ENCODE results near the gene MAMDC2.

Gene MAMDC2

DNA sequence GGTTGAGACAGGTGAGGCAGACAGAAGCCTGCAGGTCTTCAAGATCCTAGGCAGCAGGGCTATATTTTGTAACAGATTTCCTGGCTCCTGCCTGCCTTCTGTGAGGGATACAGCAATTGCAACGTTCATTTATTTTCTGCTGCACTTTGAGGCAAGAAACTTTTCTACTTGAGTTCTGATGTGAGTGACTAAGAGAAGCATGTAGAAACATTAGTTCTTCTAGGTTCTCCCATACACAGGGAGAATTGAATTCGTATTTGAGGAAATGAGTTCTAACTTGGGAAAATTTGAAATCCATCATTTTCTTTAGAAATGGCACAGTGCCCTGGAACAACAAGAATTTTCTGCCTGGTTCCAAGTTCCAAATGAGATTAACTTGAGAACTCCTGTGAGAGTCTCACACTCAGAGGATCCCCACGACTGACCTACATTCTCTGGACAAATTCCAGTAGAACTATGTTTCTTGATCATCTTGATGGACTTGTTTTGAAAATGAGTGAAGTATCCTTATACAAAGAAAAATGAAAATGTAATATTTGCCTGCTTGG lies 15.0 kb downstream of the MAMDC2 start:
- in situ Hi-C loops (cut with HindIII; ENCODE audit: low pct_ligation_motif_present, low pct_unique_long_range_greater_than_20kb, low sequenced_read_pairs), result no loop called here
- no peak for DNase-seq

DNA sequence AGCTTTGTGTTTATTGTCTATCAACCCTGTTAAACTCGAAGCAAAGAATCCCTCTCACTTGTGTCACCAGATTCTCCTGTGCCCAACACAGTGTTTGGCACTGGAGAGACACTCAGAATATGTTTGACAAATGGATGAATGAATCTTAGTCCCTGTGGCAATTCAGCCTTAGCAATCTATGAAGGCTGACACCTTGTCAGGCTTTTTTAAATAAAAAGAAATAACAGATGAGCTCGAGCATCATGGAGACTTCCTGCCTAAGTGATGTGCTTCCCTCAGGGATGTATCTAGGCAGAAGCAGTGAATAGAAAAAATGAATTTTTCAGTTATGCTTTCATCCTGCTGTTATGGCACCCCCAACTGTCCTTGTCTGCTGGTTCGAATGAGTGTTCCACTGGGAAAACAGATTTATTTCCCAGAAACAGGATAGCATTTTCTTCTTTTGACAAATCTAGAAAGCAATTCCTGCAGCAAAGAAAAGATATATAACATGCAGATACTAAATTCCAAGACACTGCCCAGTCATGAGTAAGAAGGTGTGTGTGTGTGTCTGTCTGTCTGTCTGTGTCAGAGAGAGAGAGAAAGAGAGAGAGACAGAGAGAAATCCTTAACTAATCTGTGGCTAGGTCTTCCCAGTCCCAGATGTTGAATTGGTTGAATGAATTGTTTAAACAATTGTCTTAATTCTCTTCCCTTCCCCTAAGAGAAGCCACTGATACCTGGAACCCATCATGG lies 16.7 kb downstream of the MAMDC2 start:
- in situ Hi-C loops (cut with HindIII; ENCODE audit: low pct_ligation_motif_present, low pct_unique_long_range_greater_than_20kb, low sequenced_read_pairs), result no loop called here

DNA sequence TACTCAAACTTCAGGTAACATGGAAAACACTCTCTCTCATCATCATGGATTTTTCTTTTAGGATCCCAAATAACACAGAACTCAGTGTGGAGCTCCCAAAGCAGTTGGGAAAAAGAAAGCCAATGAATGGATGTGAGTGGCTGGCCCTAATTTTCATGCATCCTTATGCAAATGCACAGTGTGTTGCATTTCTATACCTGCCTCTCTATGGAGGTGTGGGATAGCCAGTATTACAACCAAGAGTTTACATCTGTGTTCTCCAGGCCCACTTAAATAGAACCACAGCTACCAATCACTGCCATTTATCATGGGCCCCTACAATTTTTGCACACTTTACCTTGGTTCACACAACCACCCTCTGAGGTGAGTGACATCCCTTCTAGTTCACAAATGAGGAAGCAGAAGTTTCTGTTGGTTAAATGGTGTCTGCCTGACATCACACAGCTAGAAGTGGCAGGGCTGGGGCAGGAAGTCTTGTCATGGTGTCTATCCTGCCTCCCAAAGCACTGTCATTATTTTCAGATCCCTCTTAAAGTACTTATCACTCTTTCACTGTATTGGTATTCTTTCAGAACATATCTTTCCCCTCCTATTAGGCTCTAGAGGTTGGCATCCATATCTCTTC lies 17.3 kb downstream of the MAMDC2 start:
- no peak for DNase-seq
- in situ Hi-C loops (cut with HindIII; ENCODE audit: low pct_ligation_motif_present, low pct_unique_long_range_greater_than_20kb, low sequenced_read_pairs), result no loop called here

More for the DNA sequence above, 16.7 kb downstream of the MAMDC2 start:
- no peak for DNase-seq

DNA sequence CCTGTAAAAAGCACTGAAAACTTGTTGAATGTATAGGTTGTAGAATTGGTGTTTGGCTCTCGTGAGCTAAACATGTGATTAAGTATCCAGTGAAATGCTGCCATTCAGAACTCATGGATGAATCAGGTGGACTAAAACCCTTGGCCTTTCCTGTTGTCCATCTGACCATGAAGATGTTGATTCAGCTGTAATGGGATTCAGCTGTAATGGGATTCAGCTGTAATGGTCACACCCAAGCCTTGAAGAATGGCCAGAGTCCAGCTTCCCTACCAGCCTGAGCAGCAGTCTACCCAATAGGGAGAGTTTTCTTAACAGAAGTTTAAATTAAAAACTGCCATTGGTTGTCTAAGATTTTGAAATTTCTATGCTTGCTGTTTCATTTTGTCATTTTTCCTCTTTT lies 18.1 kb downstream of the MAMDC2 start:
- DNase-seq, result peak; percentile 13
- in situ Hi-C loops (cut with HindIII; ENCODE audit: low pct_ligation_motif_present, low pct_unique_long_range_greater_than_20kb, low sequenced_read_pairs), result no loop called here

DNA sequence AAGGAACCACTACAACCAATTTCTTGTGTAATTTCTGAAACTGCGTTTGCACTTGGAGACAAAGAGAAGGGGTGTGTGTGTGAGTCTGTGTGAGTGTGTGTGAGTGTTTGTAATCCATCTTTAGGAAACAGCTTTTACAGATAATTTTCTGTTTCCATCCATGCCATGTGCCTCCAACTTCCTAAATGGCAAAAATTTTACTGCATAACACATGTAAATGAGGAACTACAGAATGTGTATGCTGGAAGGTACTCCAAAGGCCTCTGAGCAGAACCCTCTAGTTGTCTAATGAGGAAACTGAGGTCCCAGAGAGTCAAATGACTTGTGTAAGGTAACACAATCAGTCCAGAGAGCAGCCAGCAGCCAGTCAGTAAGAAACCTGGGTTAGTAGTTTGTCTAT lies 20.8 kb downstream of the MAMDC2 start:
- no peak for DNase-seq
- in situ Hi-C loops (cut with HindIII; ENCODE audit: low pct_ligation_motif_present, low pct_unique_long_range_greater_than_20kb, low sequenced_read_pairs), result no loop called here

DNA sequence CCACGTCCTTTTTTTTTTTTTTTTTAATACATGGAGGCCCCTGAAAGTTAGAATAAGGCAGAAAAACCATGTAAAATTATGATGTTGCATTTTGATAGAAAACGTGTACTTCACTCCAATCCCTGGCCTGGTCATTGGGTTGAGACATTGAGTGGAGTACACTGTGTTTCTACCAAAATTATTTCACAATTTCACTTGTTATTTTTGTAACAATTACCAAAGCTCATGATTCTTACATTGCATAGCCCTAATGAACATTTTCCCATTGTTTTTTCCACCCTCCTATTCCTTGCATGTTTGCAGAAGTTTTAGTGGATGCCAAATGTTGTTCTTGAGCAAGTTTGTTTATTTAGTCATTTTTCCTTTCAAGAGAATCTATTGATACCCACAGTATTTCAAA lies 21.9 kb downstream of the MAMDC2 start:
- in situ Hi-C loops (cut with HindIII; ENCODE audit: low pct_ligation_motif_present, low pct_unique_long_range_greater_than_20kb, low sequenced_read_pairs), result no loop called here
- no peak for DNase-seq

DNA sequence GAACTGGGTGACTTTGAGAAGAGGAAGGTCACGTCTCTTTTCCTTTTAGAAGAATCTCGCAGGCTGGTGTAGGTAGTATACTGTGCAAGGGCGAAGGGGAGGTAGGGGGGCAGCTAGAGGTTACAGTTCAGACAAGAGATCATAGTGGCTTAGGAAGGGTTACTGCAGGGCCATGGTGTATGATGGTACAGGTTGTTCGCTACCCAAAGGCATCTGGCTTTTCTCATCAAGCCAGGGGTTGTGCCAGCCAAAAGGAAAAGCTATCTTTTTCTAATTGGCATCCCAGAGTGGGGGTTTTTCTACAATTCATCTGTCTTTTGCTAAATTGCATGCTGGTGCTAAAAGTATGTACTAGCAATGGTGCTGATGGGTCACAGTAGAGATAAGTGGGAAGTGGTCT lies 22.8 kb downstream of the MAMDC2 start:
- no peak for DNase-seq
- in situ Hi-C loops (cut with HindIII; ENCODE audit: low pct_ligation_motif_present, low pct_unique_long_range_greater_than_20kb, low sequenced_read_pairs), result no loop called here

DNA sequence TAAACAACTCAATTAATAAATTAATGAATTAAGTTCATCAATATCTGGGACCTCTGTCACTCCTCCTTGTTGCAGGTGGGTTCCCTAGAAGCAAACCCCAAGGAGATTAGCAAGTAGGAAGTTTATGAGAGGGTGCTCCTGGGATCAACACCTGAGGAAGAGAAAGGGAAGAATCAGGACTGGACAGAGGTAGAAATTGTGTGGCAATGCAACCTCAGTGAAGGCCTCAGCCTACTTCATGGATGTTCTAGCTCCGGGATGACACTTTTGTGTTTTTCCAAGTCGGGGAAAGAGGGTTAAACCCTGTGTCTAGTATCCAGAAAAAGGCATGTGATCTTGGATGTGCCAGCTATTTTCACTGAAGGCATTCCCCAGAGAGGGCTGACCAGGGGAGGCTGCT lies 23.2 kb downstream of the MAMDC2 start:
- in situ Hi-C loops (cut with HindIII; ENCODE audit: low pct_ligation_motif_present, low pct_unique_long_range_greater_than_20kb, low sequenced_read_pairs), result no loop called here
- no peak for DNase-seq

DNA sequence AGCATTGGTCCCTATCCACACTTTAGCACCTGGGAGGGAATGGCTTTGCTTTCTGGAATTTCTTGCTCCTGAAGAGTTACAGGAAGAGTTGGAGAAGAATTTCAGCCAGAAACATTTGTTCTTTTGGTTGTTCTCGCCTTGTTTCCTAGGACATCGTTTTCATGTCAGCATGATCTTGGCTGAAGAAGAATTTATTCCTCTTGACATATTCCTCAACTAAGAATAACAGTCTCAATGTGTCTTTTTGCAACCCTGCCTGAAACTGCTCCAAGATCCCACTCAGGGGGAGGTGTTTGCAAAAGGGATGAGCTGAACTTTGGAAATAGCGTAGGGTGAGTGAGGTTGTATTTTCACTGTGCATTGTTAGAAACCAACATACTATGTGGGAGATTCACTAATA lies 26.1 kb downstream of the MAMDC2 start:
- no peak for DNase-seq
- in situ Hi-C loops (cut with HindIII; ENCODE audit: low pct_ligation_motif_present, low pct_unique_long_range_greater_than_20kb, low sequenced_read_pairs), result no loop called here

DNA sequence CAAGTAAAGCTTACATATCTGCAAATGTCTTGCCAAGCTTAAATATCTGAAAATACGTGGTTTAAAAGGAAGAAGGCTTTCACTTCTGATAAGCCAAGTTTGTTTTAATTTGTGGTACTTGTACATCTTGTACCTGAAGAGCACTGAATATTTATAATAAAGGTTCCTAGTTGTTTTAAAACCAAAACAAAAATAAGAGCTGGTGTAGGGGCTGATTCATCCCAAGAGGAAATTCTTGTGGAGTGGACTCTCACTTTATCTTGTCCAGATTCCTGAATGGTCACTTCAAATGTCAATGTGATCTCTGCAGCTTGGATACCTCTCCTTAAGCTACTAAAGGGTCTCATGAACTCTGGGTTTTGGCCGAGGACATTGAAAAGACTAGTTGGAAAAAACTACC lies 29.5 kb downstream of the MAMDC2 start:
- in situ Hi-C loops (cut with HindIII; ENCODE audit: low pct_ligation_motif_present, low pct_unique_long_range_greater_than_20kb, low sequenced_read_pairs), result no loop called here
- DNase-seq, result no peak

DNA sequence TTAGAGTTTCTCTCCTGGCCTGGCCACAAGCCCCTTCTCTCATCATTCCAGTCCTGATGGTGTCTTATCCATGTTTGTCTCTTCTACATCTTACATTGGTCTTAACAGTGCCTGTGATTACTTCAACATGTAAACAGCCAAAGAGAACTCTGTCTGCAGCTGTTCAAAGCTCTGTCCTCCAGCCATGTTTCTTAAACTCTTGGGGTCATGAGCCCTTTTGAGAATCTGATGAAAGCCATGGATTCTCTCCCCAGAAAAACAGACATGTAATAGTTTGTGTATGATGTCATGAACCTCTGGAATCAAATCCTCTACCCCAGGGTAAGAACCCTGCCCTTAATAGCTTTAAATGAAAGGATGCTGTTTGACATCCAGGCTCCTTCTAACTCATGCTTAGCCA lies 30.1 kb downstream of the MAMDC2 start:
- in situ Hi-C loops (cut with HindIII; ENCODE audit: low pct_ligation_motif_present, low pct_unique_long_range_greater_than_20kb, low sequenced_read_pairs), result no loop called here
- DNase-seq, result no peak

DNA sequence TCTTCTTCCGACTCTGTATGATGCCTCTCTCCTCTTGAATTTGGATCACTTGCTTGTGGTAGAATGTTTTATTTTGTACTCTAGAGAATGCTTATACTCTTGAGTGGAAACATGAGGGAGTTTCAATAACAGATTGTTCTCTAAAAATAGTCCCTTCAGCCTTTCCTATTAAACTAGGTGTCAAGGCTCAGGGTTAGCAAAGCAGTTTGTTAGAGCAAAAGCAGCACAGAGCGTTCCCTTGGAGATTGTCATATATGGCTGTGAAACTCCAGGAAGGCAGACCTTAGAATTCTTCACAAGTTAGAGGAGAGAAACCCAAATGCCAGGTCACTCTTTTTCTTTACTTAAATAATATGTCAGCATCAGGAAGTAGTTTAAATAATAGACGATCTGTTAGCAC lies 33.0 kb downstream of the MAMDC2 start:
- in situ Hi-C loops (cut with HindIII; ENCODE audit: low pct_ligation_motif_present, low pct_unique_long_range_greater_than_20kb, low sequenced_read_pairs), result no loop called here
- no peak for DNase-seq

DNA sequence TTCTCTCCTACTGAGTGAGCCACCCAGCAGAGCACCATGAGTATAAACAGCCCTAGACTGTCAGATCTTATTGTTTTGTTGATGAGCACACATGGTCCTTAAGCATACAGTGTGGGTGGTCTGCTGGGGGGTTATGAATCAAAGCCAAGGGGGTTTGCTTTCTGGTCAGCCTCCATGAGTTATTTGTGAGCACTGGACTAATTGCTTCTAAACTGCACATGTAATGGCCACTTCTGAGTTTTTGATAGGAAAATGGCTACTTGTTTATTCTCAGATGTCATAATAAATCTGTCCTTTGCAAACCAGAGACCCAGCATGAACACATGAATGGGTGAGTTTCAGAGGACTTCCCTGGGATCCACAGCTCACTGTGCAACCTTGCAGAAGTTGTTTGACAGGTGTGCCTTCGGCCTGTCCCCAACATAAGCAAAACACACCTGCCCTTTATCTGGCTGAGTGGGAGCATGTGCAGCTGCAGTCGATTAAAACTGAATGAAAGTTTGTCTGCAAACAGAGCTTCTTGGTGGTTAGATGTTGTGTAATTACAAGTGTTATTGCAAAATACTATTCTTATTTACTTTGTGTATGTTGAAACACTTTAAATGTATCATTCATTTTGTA lies 35.9 kb downstream of the MAMDC2 start:
- no peak for DNase-seq
- in situ Hi-C loops (cut with HindIII; ENCODE audit: low pct_ligation_motif_present, low pct_unique_long_range_greater_than_20kb, low sequenced_read_pairs), result no loop called here

DNA sequence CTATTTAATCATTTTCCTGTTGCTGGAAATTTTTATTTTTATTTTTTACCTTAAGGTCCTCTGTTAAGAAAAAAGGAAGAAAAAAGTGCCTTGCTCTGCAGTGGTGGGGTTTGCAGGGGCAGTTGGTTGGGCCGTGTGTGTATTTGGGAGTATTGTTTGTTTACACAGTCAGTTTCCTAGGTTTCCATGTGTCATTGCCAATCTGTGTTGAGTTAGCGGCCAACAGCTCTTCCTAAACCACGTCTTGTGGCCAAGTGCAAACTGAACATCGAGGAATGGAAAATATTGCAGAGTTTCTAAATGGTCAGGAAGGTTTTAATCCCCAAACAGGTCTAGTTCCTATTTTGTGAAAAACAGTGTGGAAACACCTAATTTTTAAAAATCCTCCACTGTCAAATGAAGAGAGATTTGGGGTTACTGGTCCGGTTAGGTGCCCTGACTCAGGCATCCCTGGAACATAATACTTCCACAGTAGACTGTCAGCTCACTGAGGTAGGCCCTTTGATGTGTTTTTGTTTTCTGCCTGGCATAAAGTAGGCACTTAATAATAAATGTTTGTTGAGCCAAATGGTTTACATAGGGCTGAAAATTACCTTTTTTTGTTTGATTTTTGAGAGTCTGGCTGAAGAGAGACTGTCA lies 37.0 kb downstream of the MAMDC2 start:
- DNase-seq, result no peak
- in situ Hi-C loops (cut with HindIII; ENCODE audit: low pct_ligation_motif_present, low pct_unique_long_range_greater_than_20kb, low sequenced_read_pairs), result no loop called here

DNA sequence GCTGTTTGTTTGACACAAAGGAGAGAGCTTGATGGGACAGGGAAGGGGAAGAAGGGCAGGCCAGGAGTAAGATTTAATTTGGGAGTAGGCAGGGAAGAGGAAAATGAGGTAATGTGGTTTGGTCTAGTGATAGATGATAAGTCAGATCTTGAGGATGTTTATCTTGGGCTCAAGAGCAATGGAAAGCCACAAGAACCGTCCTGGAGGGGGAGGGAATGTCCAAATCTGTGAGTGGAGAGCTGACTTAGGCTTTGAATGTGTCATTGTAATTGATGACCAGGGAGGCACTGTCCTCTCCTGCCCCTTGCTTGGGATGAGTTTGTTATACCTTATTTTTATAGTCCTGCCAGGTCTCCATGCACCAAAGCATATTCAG lies 37.5 kb downstream of the MAMDC2 start:
- DNase-seq, result peak; percentile 11

DNA sequence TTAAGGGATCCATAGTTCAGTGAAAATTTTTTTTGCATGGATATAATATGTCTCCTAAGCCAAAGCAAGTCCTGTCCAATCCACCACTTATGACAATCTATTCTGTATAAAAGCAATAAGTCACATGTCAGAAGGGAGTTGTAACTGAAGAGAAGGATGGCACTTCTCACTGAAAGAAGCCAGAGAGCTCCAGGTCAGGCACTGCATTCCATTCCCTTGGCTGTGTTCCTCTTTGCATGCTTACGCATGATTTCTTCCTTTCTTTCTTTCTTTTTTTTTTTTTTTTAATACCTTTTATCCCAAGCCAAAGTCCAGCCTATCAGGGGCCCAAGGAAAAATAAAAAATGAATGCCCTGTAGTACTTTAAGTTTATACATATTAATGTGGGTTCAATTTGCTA lies 39.8 kb downstream of the MAMDC2 start:
- no peak for DNase-seq
- in situ Hi-C loops (cut with HindIII; ENCODE audit: low pct_ligation_motif_present, low pct_unique_long_range_greater_than_20kb, low sequenced_read_pairs), result no loop called here

More for the DNA sequence above, 37.5 kb downstream of the MAMDC2 start:
- in situ Hi-C loops (cut with HindIII; ENCODE audit: low pct_ligation_motif_present, low pct_unique_long_range_greater_than_20kb, low sequenced_read_pairs), result no loop called here

DNA sequence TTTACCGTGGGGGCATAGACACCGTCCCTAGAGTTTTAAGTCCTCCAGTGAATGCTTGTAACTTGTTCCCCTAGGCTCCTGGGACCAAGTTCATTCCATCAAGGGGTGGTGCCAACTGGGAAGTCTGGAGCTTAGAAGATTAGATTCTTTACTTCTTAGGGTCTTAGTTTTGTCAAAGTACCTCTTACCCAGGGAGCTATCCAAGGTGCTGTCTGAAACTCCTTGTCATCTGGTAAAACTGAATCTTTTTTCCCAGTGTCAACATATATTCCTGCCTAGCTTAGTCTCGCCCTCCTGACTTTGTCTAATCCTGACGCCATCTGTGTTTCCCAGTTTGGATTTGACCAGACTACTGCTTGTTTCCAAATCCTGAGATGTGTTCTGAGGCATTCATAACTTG lies 41.6 kb downstream of the MAMDC2 start:
- peak; percentile 6 for DNase-seq
- in situ Hi-C loops (cut with HindIII; ENCODE audit: low pct_ligation_motif_present, low pct_unique_long_range_greater_than_20kb, low sequenced_read_pairs), result no loop called here

DNA sequence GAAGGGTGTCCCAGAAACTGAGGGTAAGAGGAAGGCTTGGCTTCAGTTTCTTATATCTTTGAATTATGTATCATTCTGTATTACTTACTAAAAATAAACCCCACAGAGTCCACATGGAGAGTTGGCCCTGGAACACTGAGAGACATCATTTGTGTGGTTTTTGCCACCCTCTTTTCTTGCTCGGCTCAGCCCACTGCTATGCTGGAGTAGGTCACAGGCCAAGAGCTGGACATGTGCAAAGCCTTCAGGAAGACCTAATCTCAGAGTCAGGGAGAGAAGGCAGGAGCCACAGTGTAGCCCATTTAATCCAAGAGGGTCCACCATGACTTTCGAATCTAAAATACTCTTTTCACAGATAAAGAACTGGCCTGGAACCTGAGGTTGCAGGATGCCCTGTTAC lies 47.5 kb downstream of the MAMDC2 start:
- no peak for DNase-seq
- in situ Hi-C loops (cut with HindIII; ENCODE audit: low pct_ligation_motif_present, low pct_unique_long_range_greater_than_20kb, low sequenced_read_pairs), result no loop called here

DNA sequence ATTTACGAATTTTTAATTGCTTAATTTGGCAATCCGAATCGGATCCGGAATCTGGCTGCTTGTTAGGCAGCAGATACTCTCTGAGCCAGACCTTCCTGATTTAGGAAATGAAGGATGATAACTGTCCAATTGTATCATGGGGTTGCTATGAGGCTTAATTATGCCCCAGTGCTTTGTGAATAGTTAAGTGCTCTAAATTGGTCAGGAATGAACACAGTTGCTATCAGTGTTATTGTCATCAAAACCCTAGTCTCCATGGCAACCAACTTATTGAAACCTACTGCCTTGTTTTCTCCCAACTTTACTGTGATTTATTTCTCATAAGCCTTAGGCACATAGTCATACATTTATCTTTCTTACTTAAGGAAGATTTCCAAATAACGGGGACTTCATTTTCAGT lies 47.9 kb downstream of the MAMDC2 start:
- in situ Hi-C loops (cut with HindIII; ENCODE audit: low pct_ligation_motif_present, low pct_unique_long_range_greater_than_20kb, low sequenced_read_pairs), result no loop called here
- DNase-seq, result no peak

Data from ACHN (cell line).